ENCODE results near the gene DCDC1.

GRCh38 chr11:31120428-31120827, 249.1 kb downstream of the DCDC1 start:
- TF ChIP-seq CTCF (IDR thresholded peaks at IDR 0.05): no peak
- TF ChIP-seq POLR2A (IDR thresholded peaks at IDR 0.05): no peak

Measured in lower leg skin (tissue), 3 donors.